HG03159 (cell line): ENCODE data around the gene ATP4A.

Experiments
- ATAC-seq: cut with Tn5 transposase; IDR thresholded peaks from one replicate; pipeline ENCODE4 v1.9.1; 2021; ENCODE audit warnings: mild to moderate bottlenecking, moderate library complexity; ENCODE audit not compliant: unreplicated experiment

The ATP4A gene

GRCh38 chr19:35566738-35567137 is 3.3 kb upstream of the ATP4A start:
- no peak for ATAC-seq

GRCh38 chr19:35565016-35565856 is 1.8 kb upstream of the ATP4A start:
- ATAC-seq = no peak

- no peak for ATAC-seq
Measured at GRCh38 chr19:35562776-35563175, 682 bp downstream of the ATP4A start.

GRCh38 chr19:35562336-35562735 is 1.1 kb downstream of the ATP4A start:
- ATAC-seq = no peak

GRCh38 chr19:35561436-35561835 is 2.0 kb downstream of the ATP4A start:
- ATAC-seq = no peak

- ATAC-seq = no peak
Measured at GRCh38 chr19:35560677-35561076, 2.8 kb downstream of the ATP4A start.

GRCh38 chr19:35560271-35560670 is 3.2 kb downstream of the ATP4A start:
- no peak for ATAC-seq

GRCh38 chr19:35559781-35560180 is 3.7 kb downstream of the ATP4A start:
- no peak for ATAC-seq

- ATAC-seq = no peak
Measured at GRCh38 chr19:35559281-35559659, 4.2 kb downstream of the ATP4A start.

GRCh38 chr19:35558400-35559280 is 4.8 kb downstream of the ATP4A start:
- ATAC-seq = no peak

GRCh38 chr19:35557539-35558399 is 5.7 kb downstream of the ATP4A start:
- ATAC-seq = no peak

- no peak for ATAC-seq
Measured at GRCh38 chr19:35556846-35557538, 6.5 kb downstream of the ATP4A start.

GRCh38 chr19:35556025-35556590 is 7.3 kb downstream of the ATP4A start:
- no peak for ATAC-seq

- no peak for ATAC-seq
Measured at GRCh38 chr19:35555301-35556005, 8.0 kb downstream of the ATP4A start.

- ATAC-seq = no peak
Measured at GRCh38 chr19:35554076-35554475, 9.4 kb downstream of the ATP4A start.

GRCh38 chr19:35553385-35554000 is 10.0 kb downstream of the ATP4A start:
- ATAC-seq = no peak

- no peak for ATAC-seq
Measured at GRCh38 chr19:35552534-35553384, 10.7 kb downstream of the ATP4A start.
